CD14-positive monocyte (primary cell): Measurements from ENCODE around the gene RHOD. TPM values are rescaled to one million over a fixed set of nuclear protein-coding genes. Genes with fewer than 3 reads are reported as not detected.
A peak's percentile ranks its signal among the peaks of the same experiment; 100 is the strongest.

Experiments used
- DNase-seq, 3 donors: peaks; one replicate each; pipeline ENCODE4 v3.0.0-alpha.2; 2011 to 2022
- H2AFZ ChIP-seq: 2 replicates; pipeline ENCODE4 v1.6.0; 2012; ENCODE audit warnings: mild to moderate bottlenecking, low read depth, low read length, inconsistent platforms; ENCODE audit not compliant: insufficient read depth, poor library complexity, severe bottlenecking
- H3K27ac ChIP-seq, 2 donors: 1 replicate in 1 of 2; 2 replicates in 1 of 2; pipeline ENCODE4 v1.5.1; 2012 to 2013; ENCODE audit warnings: low read length in 2 of 2, control low read depth in 1 of 2, inconsistent platforms in 1 of 2, low read depth in 1 of 2, mild to moderate bottlenecking in 1 of 2
- H3K27me3 ChIP-seq, 2 donors: one replicate each; pipeline versions ENCODE4 v1.6.0 to v1.6.1; 2011 to 2013; ENCODE audit warnings: low read length in 2 of 2; ENCODE audit not compliant: control insufficient read depth in 2 of 2, insufficient read depth in 2 of 2
- H3K36me3 ChIP-seq, 2 donors: replicated peaks in 1 of 2; 1 replicate in 1 of 2; 2 replicates in 1 of 2; pipeline versions ENCODE4 v1.5.1 to v1.6.1; 2012 to 2013; ENCODE audit warnings: low read length in 2 of 2, control low read depth in 1 of 2, inconsistent platforms in 1 of 2, mild to moderate bottlenecking in 1 of 2; ENCODE audit not compliant: insufficient read depth in 2 of 2, control insufficient read depth in 1 of 2
- H3K4me1 ChIP-seq, 2 donors: 1 replicate in 1 of 2; 2 replicates in 1 of 2; pipeline versions ENCODE4 v1.5.1 to v1.6.1; 2012 to 2013; ENCODE audit warnings: low read length in 2 of 2, control low read depth in 1 of 2, inconsistent platforms in 1 of 2, mild to moderate bottlenecking in 1 of 2, moderate library complexity in 1 of 2; ENCODE audit not compliant: insufficient read depth in 2 of 2, control insufficient read depth in 1 of 2
- H3K4me2 ChIP-seq: replicated peaks from 2 replicates; pipeline ENCODE3; 2012; ENCODE audit warnings: low read length, moderate library complexity, mild to moderate bottlenecking; ENCODE audit not compliant: poor library complexity, severe bottlenecking; ENCODE audit errors: extremely low read depth
- H3K4me3 ChIP-seq, 3 experiments: fragments of 200-600 bp in 1 of 3; sonication (generic) in 1 of 3; replicated peaks in 1 of 3; 1 replicate in 2 of 3; 2 replicates in 1 of 3; pipeline ENCODE4 v1.5.1; 2011 to 2013; ENCODE audit warnings: low read length in 3 of 3, mild to moderate bottlenecking in 3 of 3, control low read depth in 2 of 3, low read depth in 2 of 3, inconsistent platforms in 1 of 3, moderate library complexity in 1 of 3
- H3K79me2 ChIP-seq: 2 replicates; pipeline ENCODE4 v1.6.0; 2012; ENCODE audit warnings: mild to moderate bottlenecking, control low read depth, inconsistent platforms, low read length, moderate library complexity; ENCODE audit not compliant: insufficient read depth
- H3K9ac ChIP-seq: 2 replicates; pipeline ENCODE4 v1.6.0; 2017; ENCODE audit warnings: low read length, mild to moderate bottlenecking; ENCODE audit not compliant: insufficient read depth, poor library complexity, severe bottlenecking
- H3K9me3 ChIP-seq, 2 donors: replicated peaks in 1 of 2; 1 replicate in 1 of 2; 2 replicates in 1 of 2; pipeline versions ENCODE4 v1.5.1 to v1.6.1; 2012 to 2013; ENCODE audit warnings: low read length in 2 of 2, control low read depth in 1 of 2; ENCODE audit not compliant: control insufficient read depth in 1 of 2, insufficient read depth in 1 of 2
- H4K20me1 ChIP-seq: 2 replicates; pipeline ENCODE4 v1.6.0; 2012; ENCODE audit warnings: mild to moderate bottlenecking, low read length, control low read depth, moderate library complexity; ENCODE audit not compliant: insufficient read depth
- H3K27ac Mint-ChIP-seq, 7 donors: one replicate each; pipeline ENCODE4 v1.8.0; 2020; ENCODE audit warnings: mild to moderate bottlenecking in 7 of 7, mixed read lengths in 7 of 7, moderate library complexity in 6 of 7, inconsistent platforms in 2 of 7
- H3K27me3 Mint-ChIP-seq, 3 donors: one replicate each; pipeline ENCODE4 v1.8.0; 2021 to 2022; ENCODE audit warnings: low read depth in 3 of 3, mild to moderate bottlenecking in 3 of 3, mixed read lengths in 3 of 3, moderate library complexity in 3 of 3, inconsistent platforms in 1 of 3
- H3K36me3 Mint-ChIP-seq, 2 donors: one replicate each; pipeline ENCODE4 v1.8.0; 2020; ENCODE audit warnings: mixed read lengths in 2 of 2, inconsistent platforms in 1 of 2, mild to moderate bottlenecking in 1 of 2
- H3K4me1 Mint-ChIP-seq: one replicate; pipeline ENCODE4 v1.8.0; 2020; ENCODE audit warnings: mild to moderate bottlenecking, mixed read lengths
- H3K4me3 Mint-ChIP-seq, 2 donors: one replicate each; pipeline ENCODE4 v1.8.0; 2020; ENCODE audit warnings: mild to moderate bottlenecking in 2 of 2, mixed read lengths in 2 of 2, moderate library complexity in 1 of 2
- H3K9me3 Mint-ChIP-seq, 7 donors: one replicate each; pipeline ENCODE4 v1.8.0; 2020 to 2022; ENCODE audit warnings: mixed read lengths in 7 of 7, mild to moderate bottlenecking in 6 of 7, moderate library complexity in 6 of 7, inconsistent platforms in 2 of 7
- CTCF ChIP-seq: fragments of 200-600 bp; IDR thresholded peaks from one replicate; pipeline ENCODE4 v1.8.0; 2022; ENCODE audit warnings: antibody characterized with exemption, mild to moderate bottlenecking
- WGBS: methylation state at CpG from one replicate; pipeline ENCODE4 v1.1.5; 2013; ENCODE audit warnings: missing lambda C conversion rate; ENCODE audit not compliant: insufficient coverage; 5-methylcytosine and 5-hydroxymethylcytosine counted together
- intact Hi-C, 2 donors: fragments of 100-400 bp; cut with micrococcal nuclease; formaldehyde crosslinking; loops; one replicate each; pipeline versions ENCODE4 v1.15.0 to v1.15.1; 2023
- polyA plus RNA-seq, 3 donors: library from polyadenylated mRNA; depleted of rRNA in 1 of 3; unstranded in 2 of 3; stranded (reverse) in 1 of 3; fragments of 300-500 nt in 2 of 3; fragments of >200 nt in 1 of 3; fragmentation: Illumina TruSeq in 2 of 3; gene quantifications; 1 replicate in 2 of 3; 2 replicates in 1 of 3; pipeline ENCODE4 v1.2.3, GENCODE V29; 2012 to 2021

RHOD gene
- polyA plus RNA-seq, 3 donors: not detected

GRCh38 chr11:67058506-67058905 is 1.9 kb downstream of the RHOD start:
- Mint-ChIP-seq H3K36me3 (no peaks in the 10 kb centered on the region), H3K4me1 (peaks cover 7% of the 10 kb centered on the region), H3K9me3 (peaks cover 0 to 7% (median 0%) of the 10 kb centered on the region in 7 donors), H3K4me3 (no peak overlapping the region), H3K27ac (no peak overlapping the region), H3K27me3 (peaks cover 37 to 51% (median 47%) of the 10 kb centered on the region in 3 donors)
- Histone ChIP-seq H3K4me3 (no peak overlapping the region), H3K4me2 (no peak overlapping the region), H3K9ac (no peak overlapping the region), H3K9me3 (no peaks in the 10 kb centered on the region), H2AFZ (no peak overlapping the region), H3K27me3 (peaks cover 12 to 30% of the 10 kb centered on the region in 2 donors), H3K27ac (no peak overlapping the region), H3K4me1 (peaks cover 5 to 8% of the 10 kb centered on the region in 2 donors), H4K20me1 (no peaks in the 10 kb centered on the region), H3K36me3 (no peaks in the 10 kb centered on the region), H3K79me2 (no peaks in the 10 kb centered on the region)
- DNase-seq: no peak
- 50% methylated on average over 2 of the region's 8 CpGs for WGBS
- no peak for TF ChIP-seq CTCF
- intact Hi-C loops: no loop called here

GRCh38 chr11:67059671-67060070 is 3.0 kb downstream of the RHOD start:
- H3K9me3 Mint-ChIP-seq: peaks cover 0 to 7% (median 0%) of the 10 kb centered on the region in 7 donors
- no peak for TF ChIP-seq CTCF
- H3K27ac Mint-ChIP-seq: peak overlapping the region in 1 of 7 donors; percentile 14
- Histone ChIP-seq H3K4me2 (no peak overlapping the region), H3K27me3 (peaks cover 12 to 30% of the 10 kb centered on the region in 2 donors), H3K9ac (no peak overlapping the region), H2AFZ (no peak overlapping the region), H3K4me1 (peaks cover 5 to 8% of the 10 kb centered on the region in 2 donors), H3K27ac (no peak overlapping the region), H3K79me2 (no peaks in the 10 kb centered on the region), H3K4me3 (no peak overlapping the region), H4K20me1 (no peaks in the 10 kb centered on the region), H3K9me3 (no peaks in the 10 kb centered on the region), H3K36me3 (no peaks in the 10 kb centered on the region)
- H3K36me3 Mint-ChIP-seq: no peaks in the 10 kb centered on the region
- DNase-seq: no peak
- peaks cover 7% of the 10 kb centered on the region for H3K4me1 Mint-ChIP-seq
- no CpG with 5 or more reads among the region's 3 CpGs for WGBS
- intact Hi-C loops: no loop called here
- H3K4me3 Mint-ChIP-seq: no peak overlapping the region
- H3K27me3 Mint-ChIP-seq: peaks cover 34 to 47% (median 43%) of the 10 kb centered on the region in 3 donors
